Breast epithelium (tissue), 4 donors: ENCODE measurements around the gene CUL2. TPM values are rescaled to one million over a fixed set of nuclear protein-coding genes. Genes with fewer than 3 reads are reported as not detected.

Experiments used
- DNase-seq, 2 donors: peaks; one replicate each; pipeline ENCODE4 v3.0.0-alpha.2; 2019; ENCODE audit warnings: low spot score in 2 of 2
- H3K27ac ChIP-seq, 2 donors: fragments of 200-600 bp; sonication (generic) in 1 of 2; one replicate each; pipeline ENCODE4 v1.5.1; 2016 to 2019; ENCODE audit warnings: mild to moderate bottlenecking in 1 of 2
- H3K27me3 ChIP-seq, 2 donors: fragments of 200-600 bp; sonication (generic) in 1 of 2; one replicate each; pipeline versions ENCODE4 v1.5.1 to v1.6.0; 2017 to 2019; ENCODE audit warnings: control low read depth in 1 of 2, mild to moderate bottlenecking in 1 of 2
- H3K36me3 ChIP-seq: fragments of 200-600 bp; one replicate; pipeline ENCODE4 v1.5.1; 2019
- H3K4me1 ChIP-seq, 2 donors: fragments of 200-600 bp; sonication (generic); one replicate each; pipeline ENCODE4 v1.5.1; 2016 to 2019; ENCODE audit warnings: control low read depth in 1 of 2
- H3K4me3 ChIP-seq, 3 donors: fragments of 200-600 bp; sonication (generic); 1 replicate in 2 of 3; 2 replicates in 1 of 3; pipeline ENCODE4 v1.5.1; 2016 to 2019; ENCODE audit warnings: mild to moderate bottlenecking in 3 of 3, moderate library complexity in 2 of 3
- H3K9me3 ChIP-seq, 2 donors: fragments of 200-600 bp; sonication (generic) in 1 of 2; one replicate each; pipeline ENCODE4 v1.5.1; 2016 to 2019; ENCODE audit warnings: control low read depth in 1 of 2
- CTCF ChIP-seq, 3 donors: fragments of 450-650 bp; IDR thresholded peaks; one replicate each; pipeline ENCODE4 v1.5.1; 2016 to 2017; ENCODE audit warnings: antibody characterized with exemption in 3 of 3, mild to moderate bottlenecking in 3 of 3, moderate library complexity in 3 of 3
- POLR2A ChIP-seq: fragments of 450-650 bp; IDR thresholded peaks from one replicate; pipeline ENCODE4 v1.6.1; 2016; ENCODE audit warnings: antibody characterized with exemption, mild to moderate bottlenecking, moderate library complexity
- POLR2AphosphoS5 ChIP-seq, 3 donors: sonication (generic); formaldehyde crosslinking; IDR thresholded peaks; one replicate each; pipeline ENCODE4 v1.6.1; 2017; ENCODE audit warnings: antibody characterized with exemption in 3 of 3
- intact Hi-C: fragments of 100-400 bp; cut with DNase I; formaldehyde crosslinking; loops from one replicate; pipeline ENCODE4 v1.15.1; 2023; ENCODE audit warnings: low total_unique reads
- total RNA-seq, 3 donors: library from RNA; depleted of rRNA; stranded (reverse); fragments of >200 nt; gene quantifications; one replicate each; pipeline ENCODE4 v1.1.0, GENCODE V29; 2016

Gene CUL2
- total RNA-seq, 3 donors from 2014 or later: 18.9 to 22.7 (median 20.3) TPM

GRCh38 chr10:35027567-35027966, 62.6 kb downstream of the CUL2 start:
- H3K4me1 ChIP-seq: no peaks in the 10 kb centered on the region
- intact Hi-C loops: no loop called here
- TF ChIP-seq POLR2AphosphoS5 (IDR thresholded peaks at IDR 0.05): no peak
- TF ChIP-seq CTCF (IDR thresholded peaks at IDR 0.05): peak in 2 of 3 donors; percentile 14 to 23
- H3K4me3 ChIP-seq: no peak overlapping the region
- H3K27ac ChIP-seq: no peak overlapping the region
- DNase-seq: no peak
- H3K9me3 ChIP-seq: no peaks in the 10 kb centered on the region
- peaks cover 9% of the 10 kb centered on the region for H3K36me3 ChIP-seq
- H3K27me3 ChIP-seq: no peaks in the 10 kb centered on the region

- Histone ChIP-seq H3K27ac (no peak overlapping the region), H3K36me3 (peaks cover 4% of the 10 kb centered on the region), H3K4me1 (no peaks in the 10 kb centered on the region), H3K27me3 (no peaks in the 10 kb centered on the region), H3K9me3 (no peaks in the 10 kb centered on the region), H3K4me3 (no peak overlapping the region)
- intact Hi-C loops: no loop called here
- TF ChIP-seq POLR2AphosphoS5 (IDR thresholded peaks at IDR 0.05): no peak
- no peak for DNase-seq
Observed at GRCh38 chr10:35025916-35026315, 64.2 kb downstream of the CUL2 start.

GRCh38 chr10:35020481-35020880, 69.7 kb downstream of the CUL2 start:
- no peak overlapping the region for H3K4me3 ChIP-seq
- intact Hi-C loops: no loop called here
- H3K27ac ChIP-seq: no peak overlapping the region
- H3K4me1 ChIP-seq: no peaks in the 10 kb centered on the region
- no peak for DNase-seq
- no peaks in the 10 kb centered on the region for H3K27me3 ChIP-seq
- H3K36me3 ChIP-seq: peaks cover 3% of the 10 kb centered on the region
- no peak for TF ChIP-seq CTCF (IDR thresholded peaks at IDR 0.05)
- TF ChIP-seq POLR2AphosphoS5 (IDR thresholded peaks at IDR 0.05): no peak
- TF ChIP-seq POLR2A: no peak
- H3K9me3 ChIP-seq: no peaks in the 10 kb centered on the region

GRCh38 chr10:35019041-35020024, 70.8 kb downstream of the CUL2 start:
- no peak overlapping the region for H3K27ac ChIP-seq
- H3K4me1 ChIP-seq: no peaks in the 10 kb centered on the region
- DNase-seq: no peak
- no peaks in the 10 kb centered on the region for H3K27me3 ChIP-seq
- TF ChIP-seq CTCF (IDR thresholded peaks at IDR 0.05) (no peak), POLR2AphosphoS5 (IDR thresholded peaks at IDR 0.05) (no peak), POLR2A (no peak)
- intact Hi-C loops: no loop called here
- no peak overlapping the region for H3K4me3 ChIP-seq
- peaks cover under 1% of the 10 kb centered on the region for H3K36me3 ChIP-seq
- H3K9me3 ChIP-seq: no peaks in the 10 kb centered on the region

GRCh38 chr10:35017608-35018007, 72.5 kb downstream of the CUL2 start:
- intact Hi-C loops: no loop called here
- H3K27me3 ChIP-seq: no peaks in the 10 kb centered on the region
- DNase-seq: no peak
- H3K27ac ChIP-seq: no peak overlapping the region
- no peaks in the 10 kb centered on the region for H3K9me3 ChIP-seq
- no peaks in the 10 kb centered on the region for H3K4me1 ChIP-seq
- TF ChIP-seq CTCF (IDR thresholded peaks at IDR 0.05): no peak
- TF ChIP-seq POLR2AphosphoS5 (IDR thresholded peaks at IDR 0.05): no peak
- no peak for TF ChIP-seq POLR2A
- no peaks in the 10 kb centered on the region for H3K36me3 ChIP-seq
- no peak overlapping the region for H3K4me3 ChIP-seq
